ENCODE results near the gene CD58.

CD58 gene

GRCh38 chr1:116544588-116545358, 26.1 kb downstream of the CD58 start:
- no peak for DNase-seq (ENCODE audit: low read depth in 2 of 2, low spot score in 1 of 2)

DNA sequence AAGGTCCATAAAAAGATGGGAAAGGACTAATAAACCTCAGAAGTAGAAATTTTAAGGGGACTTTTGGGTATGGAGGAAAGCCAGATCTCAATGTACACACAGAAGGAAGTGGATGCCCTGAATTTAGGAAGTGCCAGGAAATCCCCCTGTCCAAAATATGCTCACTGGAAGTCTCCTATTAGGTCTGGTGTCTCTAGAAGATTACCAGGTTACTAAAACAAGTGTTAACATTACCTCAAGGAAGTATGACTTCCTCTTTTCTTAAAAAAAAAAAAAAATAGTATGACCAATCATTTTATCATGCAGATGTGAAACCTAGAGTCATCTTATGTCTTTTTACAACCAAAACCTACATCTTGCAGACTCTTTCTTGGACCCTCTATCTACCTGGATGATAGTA, 30.7 kb downstream of the CD58 start:
- no peak for DNase-seq (ENCODE audit: low read depth in 2 of 2, low spot score in 1 of 2)

DNA sequence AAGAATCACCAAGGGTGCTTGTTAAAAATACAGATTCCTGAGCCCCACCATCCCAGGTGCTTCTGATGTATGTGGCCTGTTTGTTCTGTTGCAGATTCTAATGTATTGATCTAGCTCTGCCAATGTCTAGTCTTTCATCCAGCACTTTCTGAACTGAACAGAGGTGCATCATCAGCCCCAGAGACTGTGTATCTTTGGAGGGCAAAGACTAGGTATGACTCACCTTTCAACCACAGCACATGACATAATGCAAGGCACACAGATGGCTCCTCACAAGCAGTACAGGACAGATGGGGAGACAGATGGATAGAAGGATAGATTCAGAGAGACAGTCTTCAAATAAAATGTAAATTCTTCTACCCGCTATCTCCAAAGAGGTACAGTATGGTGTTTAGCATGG, 32.3 kb downstream of the CD58 start:
- DNase-seq (ENCODE audit: low read depth in 2 of 2, low spot score in 1 of 2): no peak

GRCh38 chr1:116537898-116538297, 32.9 kb downstream of the CD58 start:
- no peak for DNase-seq (ENCODE audit: low read depth in 2 of 2, low spot score in 1 of 2)

DNA sequence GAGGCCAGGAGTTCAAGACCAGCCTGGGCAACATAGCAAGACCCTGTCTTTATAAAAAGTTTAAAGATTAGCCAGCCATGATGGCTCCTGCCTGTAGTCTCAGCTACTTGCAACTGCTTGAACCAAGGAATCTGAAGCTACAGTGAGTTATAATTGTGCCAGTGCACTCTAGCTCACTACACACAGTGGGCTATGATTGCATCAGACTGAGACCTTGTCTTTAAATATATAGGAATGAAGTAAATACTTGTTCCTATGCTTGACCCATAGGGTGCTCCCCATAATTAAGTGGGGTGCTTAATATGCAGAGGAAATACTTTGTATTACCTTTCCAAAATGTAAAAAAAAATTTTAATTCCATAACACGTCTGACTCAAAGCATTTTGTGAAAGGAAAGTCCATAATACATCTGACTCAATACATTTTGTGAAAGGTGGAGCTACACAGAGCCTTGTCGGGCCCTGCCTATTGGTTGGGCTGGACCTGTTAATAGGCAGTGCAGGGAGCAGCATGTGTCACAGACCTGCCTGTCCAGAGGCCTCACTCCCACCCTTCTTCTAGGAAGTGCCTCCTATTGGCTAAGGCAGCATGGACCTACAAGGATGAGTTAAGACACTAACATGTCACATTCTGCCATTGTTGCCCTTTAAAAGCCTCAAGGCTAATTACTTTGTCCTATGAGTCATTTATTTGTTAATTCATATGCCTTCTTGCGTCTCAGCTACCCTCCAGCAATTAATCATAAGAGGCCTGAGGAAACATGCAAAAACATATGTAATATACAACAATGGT, 33.6 kb downstream of the CD58 start:
- no peak for DNase-seq (ENCODE audit: low read depth in 2 of 2, low spot score in 1 of 2)

DNA sequence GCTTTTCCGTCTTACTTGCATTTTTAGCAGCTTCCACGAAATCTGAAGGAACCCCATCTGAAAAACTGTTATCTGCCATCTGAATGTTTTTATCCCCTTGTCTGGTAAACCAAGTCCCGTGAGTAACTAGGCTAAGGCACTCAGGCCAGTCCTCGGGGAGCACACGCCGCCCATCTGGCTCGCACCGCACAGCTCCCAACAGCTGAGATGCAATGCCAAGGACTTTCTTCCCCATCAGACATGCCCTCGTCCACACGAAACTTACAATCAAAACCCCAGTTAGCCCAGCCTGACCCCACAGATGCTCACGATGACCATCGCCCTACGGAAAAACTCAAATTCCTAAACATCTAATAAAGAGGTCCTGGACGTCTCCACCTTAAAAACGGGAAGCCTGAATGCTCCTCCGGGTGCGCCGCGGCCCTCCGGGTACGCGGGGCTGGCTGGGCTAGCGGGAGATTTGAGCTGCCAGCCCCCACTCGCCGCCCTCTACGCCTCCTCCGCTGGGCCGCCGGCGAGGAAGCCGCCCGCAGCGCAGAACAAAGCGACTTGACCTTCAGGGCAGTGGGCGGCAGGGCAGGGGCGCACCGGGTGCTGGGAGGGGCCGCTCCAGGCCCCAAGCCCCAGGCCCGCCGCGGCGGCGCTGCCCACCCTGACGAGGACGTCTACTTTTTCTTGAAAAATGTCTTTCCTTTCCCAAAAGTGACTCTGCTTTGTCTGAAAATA, 36.6 kb downstream of the CD58 start:
- no peak for DNase-seq (ENCODE audit: low read depth in 2 of 2, low spot score in 1 of 2)

DNA sequence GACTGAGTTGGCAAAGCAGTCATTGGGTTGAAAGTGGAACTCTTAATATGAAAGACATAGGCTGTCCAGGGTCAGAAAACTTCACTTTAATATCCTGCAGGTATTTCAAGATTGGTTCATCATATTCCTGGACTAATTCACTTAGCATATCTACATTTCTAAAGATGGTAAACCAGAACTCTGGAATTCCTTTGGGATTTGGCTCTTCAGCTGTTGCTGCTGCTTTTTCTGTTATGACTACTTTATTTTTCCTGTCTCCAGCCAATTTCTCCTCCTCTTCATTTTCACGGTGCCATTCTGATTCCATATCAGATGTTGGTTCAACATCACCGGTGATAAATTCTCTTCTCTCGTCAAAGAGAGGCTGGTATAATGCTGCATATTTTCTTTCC, 37.4 kb downstream of the CD58 start:
- DNase-seq (ENCODE audit: low read depth in 2 of 2, low spot score in 1 of 2): no peak

DNA sequence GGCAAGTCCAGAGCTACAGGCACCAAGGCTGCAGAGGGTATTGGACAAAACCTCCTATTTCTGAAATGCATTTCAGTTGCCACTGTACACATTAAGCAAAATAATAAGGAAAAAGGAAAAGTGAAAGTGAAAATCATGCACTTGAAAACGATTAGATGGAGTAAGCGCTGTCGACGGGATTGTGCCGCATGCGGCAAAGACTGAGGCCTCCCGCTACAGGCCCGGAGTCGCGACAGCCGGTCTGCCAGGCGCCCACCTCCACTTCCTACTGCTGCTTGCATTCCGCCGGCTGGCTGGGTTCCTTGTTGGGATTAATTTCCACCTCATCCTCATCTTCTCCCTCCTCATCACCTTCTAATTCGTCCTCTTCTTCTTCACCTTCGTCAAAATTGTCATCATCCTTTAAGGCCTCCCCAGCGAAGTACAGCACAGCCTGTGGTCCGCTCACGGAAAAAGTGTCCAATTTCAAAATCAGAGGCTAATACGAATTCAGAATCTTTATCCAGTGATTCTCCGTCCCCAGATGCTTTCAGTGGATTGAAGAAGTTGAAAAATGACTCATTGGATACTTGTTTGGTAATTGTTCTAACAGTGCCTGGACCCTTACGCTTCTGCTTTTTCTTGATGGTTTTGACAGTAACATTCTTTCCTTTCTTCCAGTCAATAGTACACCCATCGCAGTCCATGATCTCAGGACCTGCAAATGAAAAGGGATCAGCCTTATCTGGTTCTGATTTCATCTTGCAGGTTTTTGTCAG, 38.0 kb downstream of the CD58 start:
- DNase-seq (ENCODE audit: low read depth in 2 of 2, low spot score in 1 of 2): no peak

GRCh38 chr1:116531917-116532316, 38.9 kb downstream of the CD58 start:
- no peak for DNase-seq (ENCODE audit: low read depth in 2 of 2, low spot score in 1 of 2)

DNA sequence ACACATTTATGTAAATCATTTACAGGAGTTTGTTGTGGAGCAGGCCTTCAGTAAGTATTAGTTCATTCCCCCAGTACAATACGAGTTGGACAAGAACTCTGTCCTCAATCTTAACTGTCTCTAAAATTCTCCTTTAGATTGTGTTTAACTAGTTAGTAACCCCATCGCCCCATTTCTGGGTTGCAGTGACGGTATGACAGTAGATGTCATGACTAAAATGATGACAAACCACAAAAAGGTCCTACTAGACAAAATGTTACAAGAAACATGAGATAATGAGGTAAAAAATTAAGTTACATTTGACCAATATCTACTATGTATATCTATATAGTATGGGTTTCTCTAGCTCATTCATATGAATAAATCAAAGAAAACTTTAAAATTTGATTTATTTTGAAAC, 41.1 kb downstream of the CD58 start:
- DNase-seq (ENCODE audit: low read depth in 2 of 2, low spot score in 1 of 2): no peak

DNA sequence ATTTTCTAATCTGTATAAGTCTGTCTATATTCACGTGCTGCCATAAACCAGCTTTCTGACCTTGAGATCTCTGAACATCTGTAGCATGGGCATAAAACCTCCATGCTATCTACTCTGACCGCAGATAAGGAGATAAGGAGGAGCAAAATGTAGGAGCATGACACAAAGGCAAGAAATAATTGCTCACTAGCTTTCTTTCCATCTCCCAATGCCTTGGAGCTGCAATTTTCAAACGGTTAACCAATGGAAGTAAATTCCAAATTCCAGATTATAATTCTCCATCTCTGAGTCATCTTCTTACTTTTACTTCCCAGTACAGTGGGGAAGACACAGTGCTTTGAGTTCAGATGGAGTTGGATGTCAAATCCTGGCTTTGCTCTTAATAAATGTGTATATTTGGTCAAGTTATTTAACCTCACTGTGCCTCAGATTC, 41.6 kb downstream of the CD58 start:
- no peak for DNase-seq (ENCODE audit: low read depth in 2 of 2, low spot score in 1 of 2)

GRCh38 chr1:116528329-116529083, 42.3 kb downstream of the CD58 start:
- DNase-seq (ENCODE audit: low read depth in 2 of 2, low spot score in 1 of 2): no peak

DNA sequence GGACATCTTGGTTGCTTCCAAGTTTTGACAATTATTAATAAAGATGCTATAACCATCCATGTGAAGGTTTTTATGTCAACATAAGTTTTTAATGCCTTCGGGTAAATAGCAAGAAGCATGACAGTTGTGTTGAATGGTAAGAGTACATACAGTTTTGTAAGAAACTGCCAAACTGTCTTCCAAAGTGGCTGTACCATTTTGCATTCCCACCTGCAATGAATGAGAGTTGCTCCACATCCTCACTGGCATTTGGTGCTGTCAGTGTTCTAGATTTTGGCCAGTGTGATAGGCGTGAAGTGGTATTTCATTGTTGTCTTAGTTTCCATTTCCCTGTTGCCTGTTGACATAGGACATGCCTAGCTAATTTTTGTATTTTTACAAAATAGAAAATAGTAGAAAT, 45.4 kb downstream of the CD58 start:
- DNase-seq (ENCODE audit: low read depth in 2 of 2, low spot score in 1 of 2): no peak

DNA sequence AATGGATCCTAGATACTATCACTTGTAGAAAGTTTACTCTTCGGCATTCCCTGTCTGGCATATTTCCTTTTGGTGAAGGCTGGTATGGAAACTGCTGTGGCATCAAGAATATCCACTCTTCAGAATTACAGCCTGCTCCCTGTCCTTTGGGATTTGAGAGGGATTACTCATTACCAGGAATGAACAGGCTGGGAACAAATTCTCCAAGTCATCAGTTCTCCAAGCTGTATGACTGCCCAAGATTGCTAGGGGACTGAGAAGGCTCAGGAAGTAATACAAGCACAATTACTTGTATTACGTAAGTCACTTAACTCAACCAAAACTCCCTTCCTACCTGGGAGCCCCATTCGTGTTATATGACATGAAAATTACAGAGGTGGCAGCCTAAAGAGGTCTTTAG, 49.6 kb downstream of the CD58 start:
- DNase-seq (ENCODE audit: low read depth in 2 of 2, low spot score in 1 of 2): no peak

DNA sequence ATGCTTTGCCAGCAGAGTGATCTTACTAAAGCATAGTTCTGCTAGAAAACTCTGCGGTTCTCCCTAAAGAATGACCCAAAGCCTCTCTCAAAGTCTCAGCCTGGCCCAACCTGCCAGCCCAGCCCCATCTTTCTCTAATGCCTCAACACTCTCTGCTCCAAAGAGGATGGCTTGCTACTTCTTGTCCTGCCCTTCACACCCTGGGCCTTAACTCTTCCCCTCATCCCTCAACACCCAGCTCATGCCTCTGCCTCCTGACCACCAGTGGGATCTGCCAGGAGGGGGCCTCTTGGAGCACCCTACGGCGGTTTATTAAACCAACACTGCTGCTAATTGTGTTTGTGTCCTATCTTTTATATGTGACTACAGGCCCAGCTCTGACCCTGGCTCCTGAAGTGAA, 52.4 kb downstream of the CD58 start:
- DNase-seq (ENCODE audit: low read depth in 2 of 2, low spot score in 1 of 2): no peak

DNA sequence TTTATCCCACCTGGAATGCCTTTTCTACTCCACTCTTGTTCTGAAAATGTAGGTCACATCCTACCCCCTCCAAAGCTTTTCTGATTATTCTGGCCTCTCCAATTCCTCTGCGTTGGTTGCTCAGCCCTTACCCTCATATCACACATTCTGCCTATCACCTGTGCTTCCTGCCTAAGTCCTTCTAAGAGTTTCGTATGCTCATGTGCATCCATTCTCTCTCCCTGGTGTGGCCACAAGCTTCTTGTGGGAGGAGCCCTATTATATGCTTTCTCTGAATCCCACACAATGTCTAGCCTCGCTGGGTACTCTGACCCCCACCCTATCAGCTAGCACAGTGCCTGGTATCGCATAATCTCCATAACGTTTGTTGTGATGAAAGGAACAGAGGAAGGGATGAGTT, 54.2 kb downstream of the CD58 start:
- no peak for DNase-seq (ENCODE audit: low read depth in 2 of 2, low spot score in 1 of 2)

DNA sequence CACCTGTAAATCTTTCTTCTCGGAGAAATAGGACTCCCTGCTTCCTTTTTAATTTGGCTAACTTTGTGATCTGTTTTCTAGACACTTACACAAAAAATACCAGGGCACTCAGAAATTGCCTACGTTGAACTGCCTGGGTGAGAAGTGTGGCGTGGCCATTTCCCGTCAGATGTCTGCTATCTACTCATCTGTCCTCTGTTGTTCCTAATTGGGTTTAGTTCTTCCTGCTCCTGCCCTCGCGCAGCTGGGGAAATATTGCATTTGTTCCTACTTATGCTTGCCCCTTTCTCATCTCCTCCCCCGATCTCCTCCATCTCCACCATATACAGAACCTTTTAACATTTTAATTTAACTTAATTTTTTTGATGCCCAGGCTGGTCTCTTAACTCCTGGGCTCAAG, 55.1 kb downstream of the CD58 start:
- DNase-seq (ENCODE audit: low read depth in 2 of 2, low spot score in 1 of 2): no peak

DNA sequence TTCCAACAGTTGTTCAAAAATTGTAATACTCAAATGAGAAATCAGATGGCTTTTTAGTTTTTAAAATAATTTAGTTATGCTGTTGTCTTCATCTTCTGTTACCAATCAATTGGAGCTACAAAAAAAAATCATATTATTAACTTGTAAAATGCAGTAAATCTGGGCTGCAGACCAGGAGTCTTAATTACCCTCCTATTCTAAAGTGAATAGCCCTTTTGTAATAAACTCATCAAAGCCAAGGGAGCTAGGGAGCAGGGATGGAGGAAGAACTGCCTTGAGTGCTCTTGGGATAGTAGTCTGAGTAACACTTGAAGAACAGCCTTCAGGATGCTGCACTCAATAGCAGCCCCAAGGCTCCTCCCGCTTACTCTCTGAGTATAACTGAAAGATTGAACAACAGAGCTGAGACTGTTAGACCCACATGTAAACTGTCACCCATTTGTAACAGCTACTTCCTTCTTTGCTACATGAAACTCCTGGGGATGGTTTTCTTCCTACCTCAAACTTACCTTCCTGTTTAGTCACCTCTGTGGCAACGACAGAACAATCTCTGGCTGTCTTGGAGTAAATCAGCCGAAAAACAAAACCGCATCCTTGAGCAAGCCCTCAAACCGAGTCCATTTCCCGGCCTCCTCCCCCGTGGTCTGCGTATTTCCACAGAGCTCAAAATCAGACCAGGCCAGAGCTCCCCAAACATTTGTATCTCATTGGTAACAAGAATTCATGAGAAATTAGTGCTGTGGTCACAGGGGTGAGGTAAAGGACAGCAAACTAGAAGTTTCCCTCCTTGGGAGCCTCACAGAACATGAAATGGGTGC, 55.9 kb downstream of the CD58 start:
- DNase-seq (ENCODE audit: low read depth in 2 of 2, low spot score in 1 of 2): peak in 1 of 2 donors; percentile 51

DNA sequence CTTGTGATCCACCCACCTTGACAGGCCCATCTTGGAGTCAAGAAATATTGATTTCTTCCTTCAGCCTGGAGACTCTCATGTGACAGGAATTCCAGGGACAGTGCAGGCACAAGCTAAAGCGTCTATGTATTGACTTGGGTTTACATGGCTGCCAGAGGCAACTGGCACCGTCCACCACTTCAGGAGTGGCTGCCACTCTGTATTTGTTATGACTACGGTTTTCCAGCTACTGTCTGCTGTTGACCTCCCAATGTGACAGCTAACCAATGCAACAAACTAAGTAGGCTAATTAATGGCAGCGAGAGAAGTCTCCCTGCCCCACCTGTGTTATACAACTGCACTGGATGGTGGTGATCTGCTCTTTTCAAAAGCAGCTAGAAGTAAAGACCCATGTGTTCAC, 56.9 kb downstream of the CD58 start:
- DNase-seq (ENCODE audit: low read depth in 2 of 2, low spot score in 1 of 2): no peak
